Calu3 (cell line): ENCODE measurements around the gene BMAL1. TPM values are rescaled to one million over a fixed set of nuclear protein-coding genes. Genes with fewer than 3 reads are reported as not detected.

Source experiments
- BruUV-seq: library from RNA; stranded (reverse); fragments of 400-500 nt; replicated peaks from 2 replicates; lab custom pipeline; 2021; lab: Mats Ljungman, UMichigan
- CTCF ChIA-PET: fragments of 300-600 bp; sonication (Branson Sonifier 250); formaldehyde crosslinking; loops from one replicate; lab custom pipeline; 2022; ENCODE audit warnings: antibody characterized with exemption; lab: Charles Lee
- DNase-seq: peaks from one replicate; pipeline ENCODE4 v3.0.0; 2022
- H3K27ac Mint-ChIP-seq: one replicate; pipeline ENCODE4 v1.8.0; 2022; ENCODE audit warnings: mixed read lengths; ENCODE audit not compliant: unreplicated experiment
- H3K27me3 Mint-ChIP-seq: one replicate; pipeline ENCODE4 v1.8.0; 2022; ENCODE audit warnings: mixed read lengths; ENCODE audit not compliant: unreplicated experiment
- H3K36me3 Mint-ChIP-seq: one replicate; pipeline ENCODE4 v1.8.0; 2022; ENCODE audit warnings: mild to moderate bottlenecking, moderate library complexity, mixed read lengths; ENCODE audit not compliant: insufficient read depth, unreplicated experiment
- H3K4me1 Mint-ChIP-seq: one replicate; pipeline ENCODE4 v1.8.0; 2022; ENCODE audit warnings: mild to moderate bottlenecking, low read depth, mixed read lengths; ENCODE audit not compliant: unreplicated experiment
- H3K4me3 Mint-ChIP-seq: one replicate; pipeline ENCODE4 v1.8.0; 2022; ENCODE audit warnings: mild to moderate bottlenecking, low read depth, moderate library complexity, mixed read lengths; ENCODE audit not compliant: unreplicated experiment
- H3K9me3 Mint-ChIP-seq: one replicate; pipeline ENCODE4 v1.8.0; 2022; ENCODE audit warnings: low read depth, mixed read lengths; ENCODE audit not compliant: unreplicated experiment
- CTCF ChIP-seq: fragments of 200-600 bp; IDR thresholded peaks from one replicate; pipeline ENCODE4 v1.8.0; 2022; ENCODE audit warnings: antibody characterized with exemption; ENCODE audit not compliant: unreplicated experiment
- intact Hi-C: fragments of 100-400 bp; cut with micrococcal nuclease; formaldehyde crosslinking; loops from one replicate; pipeline ENCODE4 v1.10.0; 2022; ENCODE audit not compliant: unreplicated experiment
- total RNA-seq: library from RNA; stranded (reverse); gene quantifications from 2 replicates; pipeline ENCODE4 v1.2.3, GENCODE V29; 2022

BMAL1 gene
- total RNA-seq, 1 experiment from 2014 or later: 10.3 TPM

DNA sequence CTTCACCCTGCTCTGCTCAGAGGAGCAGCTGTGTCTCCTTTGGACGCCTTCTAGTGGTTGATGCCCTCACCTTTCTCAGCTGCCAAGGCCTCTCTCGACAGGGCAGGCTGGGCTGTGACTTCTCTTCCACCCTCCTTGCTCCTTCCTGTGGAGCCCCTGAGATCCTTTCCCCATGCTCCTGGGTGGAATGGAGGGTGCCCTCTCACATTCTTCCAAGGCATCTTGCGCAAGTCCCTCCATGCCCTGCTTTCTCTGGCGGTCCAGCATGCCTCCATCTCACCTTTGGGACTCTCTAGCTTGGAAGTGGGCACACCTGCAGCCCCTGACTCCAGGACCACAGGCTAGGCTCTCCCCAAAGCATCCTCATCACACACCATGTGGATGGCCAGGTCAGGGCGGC, 68.9 kb downstream of the BMAL1 start:
- H3K27ac Mint-ChIP-seq: no peak overlapping the region
- no peak for DNase-seq
- H3K27me3 Mint-ChIP-seq: no peaks in the 10 kb centered on the region
- no peak overlapping the region for H3K4me3 Mint-ChIP-seq
- TF ChIP-seq CTCF: no peak
- peaks cover 2% of the 10 kb centered on the region for H3K4me1 Mint-ChIP-seq
- CTCF ChIA-PET: no interaction called here
- BruUV-seq: no TSS peak
- no peaks in the 10 kb centered on the region for H3K36me3 Mint-ChIP-seq
- intact Hi-C loops: no loop called here
- no peaks in the 10 kb centered on the region for H3K9me3 Mint-ChIP-seq

GRCh38 chr11:13347901-13348300, 70.3 kb downstream of the BMAL1 start:
- intact Hi-C loops: no loop called here
- no peak overlapping the region for H3K27ac Mint-ChIP-seq
- no peaks in the 10 kb centered on the region for H3K4me1 Mint-ChIP-seq
- no peaks in the 10 kb centered on the region for H3K36me3 Mint-ChIP-seq
- CTCF ChIA-PET: no interaction called here
- BruUV-seq: no TSS peak
- H3K27me3 Mint-ChIP-seq: no peaks in the 10 kb centered on the region
- no peaks in the 10 kb centered on the region for H3K9me3 Mint-ChIP-seq
- no peak for DNase-seq
- H3K4me3 Mint-ChIP-seq: no peak overlapping the region
- TF ChIP-seq CTCF: no peak

- intact Hi-C loops: no loop called here
- Mint-ChIP-seq H3K4me1 (no peaks in the 10 kb centered on the region), H3K9me3 (no peaks in the 10 kb centered on the region), H3K27ac (no peak overlapping the region), H3K36me3 (no peaks in the 10 kb centered on the region), H3K27me3 (no peaks in the 10 kb centered on the region), H3K4me3 (no peak overlapping the region)
- no peak for TF ChIP-seq CTCF
- CTCF ChIA-PET: no interaction called here
- BruUV-seq: no TSS peak
- DNase-seq: no peak
Observed at GRCh38 chr11:13348305-13348704, 70.7 kb downstream of the BMAL1 start.

DNA sequence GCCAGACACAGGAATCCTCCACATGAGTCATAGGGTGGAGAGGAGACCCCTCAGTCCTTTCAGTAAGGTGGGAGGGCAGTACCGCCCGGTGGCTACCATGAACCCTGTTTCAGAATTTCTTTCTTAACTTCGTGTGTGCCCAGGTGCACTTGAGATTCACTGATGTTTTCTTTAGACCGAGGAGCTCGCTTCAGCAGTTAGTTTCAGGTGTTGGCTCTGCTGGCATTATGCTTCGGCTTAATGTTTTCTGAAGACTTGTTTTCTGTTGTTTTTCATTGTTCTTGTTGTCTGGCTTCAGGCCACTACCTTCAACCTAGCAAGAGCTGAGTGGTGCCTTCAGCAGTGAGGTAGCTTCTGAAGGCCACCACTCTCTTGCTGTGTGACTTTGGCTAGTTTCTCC, 71.5 kb downstream of the BMAL1 start:
- Mint-ChIP-seq H3K36me3 (no peaks in the 10 kb centered on the region), H3K4me3 (no peak overlapping the region), H3K9me3 (no peaks in the 10 kb centered on the region), H3K27me3 (no peaks in the 10 kb centered on the region), H3K4me1 (no peaks in the 10 kb centered on the region), H3K27ac (no peak overlapping the region)
- intact Hi-C loops: no loop called here
- no peak for TF ChIP-seq CTCF
- no TSS peak for BruUV-seq
- DNase-seq: no peak
- CTCF ChIA-PET: no interaction called here

- TF ChIP-seq CTCF: no peak
- CTCF ChIA-PET: no interaction called here
- DNase-seq: no peak
- Mint-ChIP-seq H3K9me3 (no peaks in the 10 kb centered on the region), H3K36me3 (no peaks in the 10 kb centered on the region), H3K27ac (no peak overlapping the region), H3K4me1 (no peaks in the 10 kb centered on the region), H3K27me3 (no peaks in the 10 kb centered on the region), H3K4me3 (no peak overlapping the region)
- no TSS peak for BruUV-seq
- intact Hi-C loops: no loop called here
Observed at GRCh38 chr11:13349581-13349980, 72.0 kb downstream of the BMAL1 start.
